Thymus (tissue), 11 donors: ENCODE results near the gene TTPAL. TPM values are rescaled to one million over a fixed set of nuclear protein-coding genes. Genes with fewer than 3 reads are reported as not detected.

Experiments used
- DNase-seq, 9 donors: peaks; one replicate each; pipeline ENCODE4 v3.0.0-alpha.2; 2013; ENCODE audit warnings: low spot score in 9 of 9, low read depth in 6 of 9, missing footprints in 1 of 9
- H3K27ac ChIP-seq, 2 donors: one replicate each; pipeline ENCODE4 v1.5.1; 2013; ENCODE audit warnings: control low read depth in 1 of 2, low read depth in 1 of 2, low read length in 1 of 2, mild to moderate bottlenecking in 1 of 2, moderate library complexity in 1 of 2
- H3K27me3 ChIP-seq, 2 donors: one replicate each; pipeline ENCODE4 v1.5.1; 2013; ENCODE audit warnings: low read length in 1 of 2; ENCODE audit not compliant: control insufficient read depth in 2 of 2, insufficient read depth in 1 of 2
- H3K36me3 ChIP-seq, 2 donors: one replicate each; pipeline ENCODE4 v1.5.1; 2013; ENCODE audit warnings: low read length in 1 of 2, mild to moderate bottlenecking in 1 of 2, moderate library complexity in 1 of 2; ENCODE audit not compliant: control insufficient read depth in 2 of 2, insufficient read depth in 2 of 2
- H3K4me1 ChIP-seq, 2 donors: one replicate each; pipeline ENCODE4 v1.5.1; 2013; ENCODE audit warnings: low read length in 2 of 2; ENCODE audit not compliant: control insufficient read depth in 2 of 2, insufficient read depth in 2 of 2
- H3K4me3 ChIP-seq, 2 donors: one replicate each; pipeline ENCODE4 v1.5.1; 2013; ENCODE audit warnings: low read length in 2 of 2, control low read depth in 1 of 2, mild to moderate bottlenecking in 1 of 2
- H3K9me3 ChIP-seq, 2 donors: one replicate each; pipeline ENCODE4 v1.5.1; 2013; ENCODE audit warnings: low read length in 1 of 2, mild to moderate bottlenecking in 1 of 2; ENCODE audit not compliant: control insufficient read depth in 2 of 2, insufficient read depth in 1 of 2
- WGBS: extraction: QIAGEN DNeasy Blood & Tissue Kit; methylation state at CpG from one replicate; pipeline ENCODE4 v1.1.7; 2013; 5-methylcytosine and 5-hydroxymethylcytosine counted together
- polyA plus RNA-seq: library from polyadenylated mRNA; stranded (reverse); fragments of 200-250 nt; gene quantifications from one replicate; pipeline ENCODE4 v1.2.3, GENCODE V29; 2013
- total RNA-seq: library from RNA; stranded (reverse); fragments of 120-200 nt; gene quantifications from one replicate; pipeline ENCODE4 v1.2.4, GENCODE V29; 2013
- donor health status: healthy.

TTPAL gene
- total and polyA plus RNA-seq, 2 donors = 4.1 to 8.7 TPM

DNA sequence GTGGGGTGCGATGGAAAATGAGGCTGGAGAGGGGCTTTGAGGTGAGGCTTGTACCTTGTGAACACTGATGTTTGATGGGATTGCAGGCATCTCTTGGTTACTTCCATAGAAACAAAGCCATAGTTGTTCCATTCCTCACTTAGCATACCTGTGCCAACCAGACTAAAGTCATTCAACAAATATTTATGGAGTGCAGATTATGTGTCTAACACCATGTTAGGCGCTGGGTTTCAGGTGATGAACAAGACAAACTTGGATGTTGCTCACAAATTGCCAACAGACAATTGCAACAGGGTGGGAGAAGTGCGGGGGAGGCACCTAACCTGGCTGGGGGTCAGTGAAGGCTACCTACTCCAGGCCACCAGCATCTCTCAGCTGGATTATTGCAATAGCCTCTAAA, 1.5 kb downstream of the TTPAL start:
- Histone ChIP-seq H3K36me3 (peaks cover 21 to 26% of the 10 kb centered on the region in 2 donors), H3K27ac (no peak overlapping the region), H3K4me1 (peaks cover 10 to 11% of the 10 kb centered on the region in 2 donors), H3K4me3 (no peak overlapping the region), H3K27me3 (no peaks in the 10 kb centered on the region), H3K9me3 (no peaks in the 10 kb centered on the region)
- WGBS = 99% methylated on average over 3 of the region's 3 CpGs
- no peak for DNase-seq

DNA sequence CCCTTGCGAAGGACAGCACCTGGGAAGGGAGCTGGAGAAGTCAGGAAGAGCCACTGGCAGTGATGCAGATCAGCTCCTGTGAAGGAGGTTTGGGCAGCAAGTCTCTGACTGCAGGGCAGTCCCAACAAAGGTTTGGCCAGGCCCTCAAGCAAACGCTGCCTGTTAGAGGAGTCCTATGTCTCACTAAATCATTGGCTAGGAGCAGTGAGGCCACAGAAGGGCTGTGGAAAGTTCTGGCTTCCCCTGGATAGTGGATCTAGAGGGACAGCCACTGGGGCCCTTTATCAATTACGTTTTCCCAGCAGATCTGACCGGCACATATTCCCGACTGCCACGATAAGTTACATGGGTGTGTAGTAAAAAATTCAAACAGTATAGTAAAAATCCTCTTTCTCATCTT, 2.5 kb downstream of the TTPAL start:
- H3K4me1 ChIP-seq = peaks cover 10 to 11% of the 10 kb centered on the region in 2 donors

DNA sequence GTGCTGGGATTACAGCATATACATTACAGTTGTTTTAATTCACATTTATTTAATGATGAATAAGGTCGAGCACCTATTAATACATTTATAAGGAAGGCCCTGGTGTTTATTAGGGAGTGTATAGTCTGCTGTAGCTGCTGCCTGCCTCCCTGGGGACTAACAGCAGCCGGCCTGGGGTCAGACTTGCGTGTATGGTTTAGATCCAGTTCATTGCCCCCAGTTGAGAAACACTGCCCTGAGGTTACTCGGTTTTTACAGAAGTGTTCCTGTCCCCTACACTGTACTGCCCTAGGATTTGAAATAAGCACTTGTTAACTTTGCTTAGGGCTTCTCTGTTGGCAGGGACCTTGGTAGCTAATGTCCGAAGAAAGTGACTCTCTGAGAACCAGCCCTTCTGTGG, 4.0 kb downstream of the TTPAL start:
- Histone ChIP-seq H3K27me3 (no peaks in the 10 kb centered on the region), H3K27ac (no peak overlapping the region), H3K4me1 (peaks cover 10 to 11% of the 10 kb centered on the region in 2 donors), H3K4me3 (no peak overlapping the region), H3K36me3 (peaks cover 37 to 43% of the 10 kb centered on the region in 2 donors), H3K9me3 (no peaks in the 10 kb centered on the region)
- WGBS = 97% methylated on average over 5 of the region's 5 CpGs
- DNase-seq = no peak

More for the DNA sequence above, 2.5 kb downstream of the TTPAL start:
- 96% methylated on average over 6 of the region's 6 CpGs for WGBS
- Histone ChIP-seq H3K27ac (no peak overlapping the region), H3K4me3 (no peak overlapping the region), H3K36me3 (peaks cover 25 to 31% of the 10 kb centered on the region in 2 donors), H3K9me3 (no peaks in the 10 kb centered on the region), H3K27me3 (no peaks in the 10 kb centered on the region)
- no peak for DNase-seq

DNA sequence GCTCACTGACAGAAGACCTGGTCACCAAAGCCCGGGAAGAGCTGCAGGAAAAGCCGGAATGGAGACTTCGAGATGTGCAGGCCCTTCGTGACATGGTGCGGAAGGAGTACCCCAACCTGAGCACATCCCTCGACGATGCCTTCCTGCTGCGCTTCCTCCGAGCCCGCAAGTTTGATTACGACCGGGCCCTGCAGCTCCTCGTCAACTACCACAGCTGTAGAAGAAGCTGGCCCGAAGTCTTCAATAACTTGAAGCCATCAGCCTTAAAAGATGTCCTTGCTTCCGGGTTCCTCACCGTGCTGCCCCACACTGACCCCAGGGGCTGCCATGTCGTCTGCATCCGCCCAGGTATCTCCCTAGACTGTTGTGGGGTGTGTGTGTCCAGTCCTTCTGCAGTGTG, 4.4 kb downstream of the TTPAL start:
- Histone ChIP-seq H3K9me3 (no peaks in the 10 kb centered on the region), H3K27ac (no peak overlapping the region), H3K4me1 (peaks cover 10 to 11% of the 10 kb centered on the region in 2 donors), H3K36me3 (peaks cover 39 to 47% of the 10 kb centered on the region in 2 donors), H3K4me3 (no peak overlapping the region), H3K27me3 (no peaks in the 10 kb centered on the region)
- WGBS = 98% methylated on average over 18 of the region's 18 CpGs
- no peak for DNase-seq

DNA sequence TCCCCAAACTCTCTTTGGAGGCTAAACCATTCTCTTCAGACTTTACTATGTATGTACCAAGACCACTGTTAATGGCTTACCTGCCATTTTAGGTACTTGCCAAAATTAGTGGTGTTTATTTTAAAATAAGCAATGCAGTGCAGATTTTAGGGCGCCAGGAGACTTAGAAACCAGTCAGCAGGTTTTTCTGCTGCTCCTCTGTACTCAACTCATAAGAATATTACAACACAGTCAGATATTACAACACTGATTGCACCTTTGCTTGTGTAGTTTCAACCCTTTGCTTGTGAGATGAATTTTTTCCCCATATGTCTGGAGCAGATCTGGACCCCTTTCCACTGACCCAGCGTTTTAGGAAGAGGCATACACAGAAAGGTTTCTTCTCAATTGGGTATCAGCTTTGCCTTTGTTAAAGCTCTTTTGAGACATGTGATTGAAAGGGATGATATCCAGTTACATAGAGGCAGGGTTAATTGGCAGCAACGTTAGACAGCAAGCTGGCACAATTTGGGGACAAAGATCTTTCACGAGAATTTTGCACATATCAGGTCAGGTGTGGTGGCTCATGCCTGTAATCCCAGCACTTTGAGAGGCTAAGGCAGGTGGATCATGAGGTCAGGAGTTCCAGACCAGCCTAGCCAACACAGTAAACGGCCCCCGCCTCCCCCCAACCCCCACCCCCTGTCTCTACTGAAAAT, 6.2 kb downstream of the TTPAL start:
- H3K4me1 ChIP-seq = no peaks in the 10 kb centered on the region
- H3K36me3 ChIP-seq = peaks cover 50 to 57% of the 10 kb centered on the region in 2 donors
- H3K4me3 ChIP-seq = no peak overlapping the region
- no peaks in the 10 kb centered on the region for H3K9me3 ChIP-seq
- no peak overlapping the region for H3K27ac ChIP-seq
- no peak for DNase-seq
- 96% methylated on average over 6 of the region's 6 CpGs for WGBS
- no peaks in the 10 kb centered on the region for H3K27me3 ChIP-seq

DNA sequence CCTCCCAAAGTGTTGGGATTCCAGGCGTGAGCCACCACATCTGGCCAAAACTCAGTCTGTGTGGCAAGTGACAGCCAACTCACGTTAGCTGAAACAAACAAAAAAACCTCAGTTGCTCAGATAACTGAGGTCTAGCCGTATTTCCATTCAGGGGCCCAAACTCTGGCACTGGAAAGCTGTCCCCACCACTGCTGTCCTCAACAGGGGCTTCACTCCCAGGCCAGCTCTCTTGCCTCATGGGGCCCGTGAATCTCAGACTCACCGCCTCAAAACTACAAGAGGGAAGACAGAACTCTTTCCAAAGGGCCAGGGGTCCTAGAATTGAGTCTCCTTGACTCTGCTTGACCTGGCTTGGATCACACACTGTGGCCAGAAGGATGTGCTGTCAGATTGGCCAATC, 7.4 kb downstream of the TTPAL start:
- 88% methylated on average over 5 of the region's 5 CpGs for WGBS
- no peaks in the 10 kb centered on the region for H3K27me3 ChIP-seq
- DNase-seq = no peak

DNA sequence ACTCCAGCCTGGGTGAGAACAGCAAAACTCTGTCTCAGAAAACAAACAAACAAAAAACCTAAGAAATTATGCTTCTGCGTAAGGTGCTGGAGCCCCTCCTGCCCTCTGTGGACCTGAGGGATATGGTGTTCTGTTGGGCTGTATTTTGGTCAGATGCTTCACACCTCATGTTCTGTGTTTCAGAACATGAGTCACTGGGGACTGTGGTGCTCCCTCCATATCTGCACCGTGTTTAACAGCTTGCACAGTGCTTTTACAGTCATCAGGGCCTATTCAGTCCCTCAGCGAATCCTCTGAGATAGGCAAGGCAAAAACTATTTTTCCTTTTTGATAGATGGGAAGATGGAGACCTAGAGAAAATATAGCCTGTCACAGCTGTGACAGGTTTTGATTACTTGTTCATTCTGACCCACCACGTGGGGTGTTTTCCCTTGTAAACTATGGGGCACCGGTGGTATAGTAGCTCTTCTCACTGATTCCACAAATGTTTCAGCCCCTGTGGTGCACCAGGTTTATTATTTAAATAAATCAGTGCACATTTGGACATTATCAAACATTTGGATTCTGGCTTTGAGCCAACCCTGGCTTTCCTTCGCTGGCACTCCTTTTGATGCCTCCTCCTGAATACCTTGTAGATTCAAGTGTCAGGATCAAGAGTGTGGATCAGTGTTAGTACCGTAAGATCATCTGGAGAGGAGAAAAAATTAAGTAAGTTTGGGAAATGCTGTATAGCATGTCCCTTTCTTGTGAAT, 9.6 kb downstream of the TTPAL start:
- DNase-seq = no peak
- H3K4me3 ChIP-seq = no peak overlapping the region
- no peaks in the 10 kb centered on the region for H3K9me3 ChIP-seq
- no peak overlapping the region for H3K27ac ChIP-seq
- H3K4me1 ChIP-seq = no peaks in the 10 kb centered on the region
- H3K36me3 ChIP-seq = peaks cover 73 to 77% of the 10 kb centered on the region in 2 donors
- 96% methylated on average over 7 of the region's 7 CpGs for WGBS
- H3K27me3 ChIP-seq = no peaks in the 10 kb centered on the region

More for the DNA sequence above, 7.4 kb downstream of the TTPAL start:
- Histone ChIP-seq H3K4me1 (no peaks in the 10 kb centered on the region), H3K27ac (no peak overlapping the region), H3K36me3 (peaks cover 57 to 64% of the 10 kb centered on the region in 2 donors), H3K4me3 (no peak overlapping the region), H3K9me3 (no peaks in the 10 kb centered on the region)

DNA sequence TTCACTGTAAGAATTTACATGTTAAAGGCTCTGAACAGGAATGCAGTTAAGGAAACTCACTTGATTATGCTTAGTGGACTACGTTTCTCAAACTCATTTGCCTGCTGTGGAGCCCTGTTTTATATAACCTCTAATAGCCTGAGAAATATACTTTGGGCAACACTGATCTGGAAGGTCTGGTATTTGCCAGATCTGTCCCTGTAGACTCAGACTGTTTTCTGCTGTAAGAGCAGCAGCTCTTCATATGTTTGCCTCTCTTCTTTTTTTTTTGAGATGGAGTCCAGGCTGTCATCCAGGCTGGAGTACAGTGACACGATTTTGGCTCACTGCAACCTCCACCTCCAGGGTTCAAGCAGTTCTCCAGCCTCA, 10.1 kb downstream of the TTPAL start:
- H3K4me3 ChIP-seq = no peak overlapping the region
- H3K27ac ChIP-seq = no peak overlapping the region
- peaks cover 71 to 77% of the 10 kb centered on the region in 2 donors for H3K36me3 ChIP-seq
- no peak for DNase-seq
- no peaks in the 10 kb centered on the region for H3K4me1 ChIP-seq
- H3K27me3 ChIP-seq = no peaks in the 10 kb centered on the region
- WGBS = 94% methylated on average over 2 of the region's 2 CpGs
- no peaks in the 10 kb centered on the region for H3K9me3 ChIP-seq

DNA sequence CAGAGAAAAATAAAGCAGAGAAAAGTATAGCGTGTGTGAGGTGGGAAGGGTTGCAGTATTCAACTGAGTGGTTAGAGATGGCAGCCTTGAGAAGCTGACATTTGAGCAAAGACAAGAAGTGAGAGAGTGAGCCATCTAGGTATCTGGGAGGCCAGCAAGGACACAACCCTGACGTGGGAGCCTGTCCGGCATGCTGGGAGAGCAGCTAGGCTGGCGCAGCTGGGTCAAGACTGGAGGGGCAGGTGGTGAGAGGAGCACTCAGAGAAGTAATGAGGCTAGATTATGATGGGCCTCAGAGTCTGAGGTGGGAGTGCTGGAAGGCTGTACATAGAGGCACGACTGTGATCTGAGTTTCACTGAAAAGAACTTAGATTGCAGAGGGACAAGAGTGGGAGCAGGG, 12.9 kb downstream of the TTPAL start:
- Histone ChIP-seq H3K4me3 (no peak overlapping the region), H3K4me1 (no peaks in the 10 kb centered on the region), H3K36me3 (peaks cover 71 to 75% of the 10 kb centered on the region in 2 donors), H3K27me3 (no peaks in the 10 kb centered on the region), H3K9me3 (no peaks in the 10 kb centered on the region), H3K27ac (no peak overlapping the region)
- over 99% methylated on average over 5 of the region's 5 CpGs for WGBS
- DNase-seq = no peak
